Kidney (tissue), 14 donors: ENCODE data around the gene GAPDH. TPM values are rescaled to one million over a fixed set of nuclear protein-coding genes. Genes with fewer than 3 reads are reported as not detected.

Experiments used
- DNase-seq, 5 donors: peaks; one replicate each; pipeline ENCODE4 v3.0.0-alpha.2; 2013 to 2020
- FAIRE-seq: peaks from 2 replicates; lab custom pipeline; 2012; peaks lifted over from hg19 to GRCh38; lab: Jason Lieb, UNC
- H3K27ac ChIP-seq, 2 donors: one replicate each; pipeline ENCODE4 v1.7.0; 2013; ENCODE audit warnings: low read depth in 2 of 2, low read length in 2 of 2, inconsistent platforms in 1 of 2
- H3K27me3 ChIP-seq: one replicate; pipeline ENCODE4 v1.7.1; 2013; ENCODE audit warnings: low read length, inconsistent platforms; ENCODE audit not compliant: control insufficient read depth, insufficient read depth
- H3K36me3 ChIP-seq, 3 donors: one replicate each; pipeline versions ENCODE4 v1.7.0 to v1.7.1; 2013; ENCODE audit warnings: low read length in 3 of 3, control low read depth in 1 of 3, inconsistent platforms in 1 of 3; ENCODE audit not compliant: insufficient read depth in 3 of 3, control insufficient read depth in 2 of 3
- H3K4me1 ChIP-seq, 3 donors: one replicate each; pipeline versions ENCODE4 v1.7.0 to v1.7.1; 2013; ENCODE audit warnings: low read length in 3 of 3, inconsistent platforms in 1 of 3, low read depth in 1 of 3; ENCODE audit not compliant: control insufficient read depth in 2 of 3, insufficient read depth in 2 of 3
- H3K4me3 ChIP-seq, 3 donors: one replicate each; pipeline versions ENCODE4 v1.7.0 to v1.8.1; 2013; ENCODE audit warnings: low read length in 3 of 3, control low read depth in 1 of 3, inconsistent platforms in 1 of 3
- H3K9ac ChIP-seq, 3 donors: one replicate each; pipeline versions ENCODE4 v1.7.0 to v1.7.1; 2013; ENCODE audit warnings: low read length in 3 of 3, control low read depth in 1 of 3, inconsistent platforms in 1 of 3
- H3K9me3 ChIP-seq, 3 donors: one replicate each; pipeline versions ENCODE4 v1.7.0 to v1.7.1; 2013; ENCODE audit warnings: low read length in 3 of 3, control low read depth in 1 of 3, inconsistent platforms in 1 of 3; ENCODE audit not compliant: control insufficient read depth in 2 of 3, insufficient read depth in 1 of 3
- intact Hi-C: fragments of 100-400 bp; cut with DNase I; formaldehyde crosslinking; loops from one replicate; pipeline ENCODE4 v1.11.1; 2022
- polyA plus RNA-seq: library from polyadenylated mRNA; stranded (reverse); fragments of 350-450 nt; fragmentation: Illumina TruSeq; extraction: RNeasy Lipid Tissue Mini Kit (QIAGEN cat#74804); gene quantifications from one replicate; pipeline ENCODE4 v1.2.3, GENCODE V29; 2014; ENCODE audit warnings: low read depth, low replicate concordance; ENCODE audit not compliant: insufficient read depth
- total RNA-seq: library from RNA; stranded (reverse); fragmentation: NEBNext Ultra II Directional; extraction: Animal tissue kit (Norgen Biotek cat#: 25700); gene quantifications from one replicate; pipeline ENCODE4 v1.2.1, GENCODE V29; 2021
- TF ChIP-seq, protein P1 (sequence below): IDR thresholded peaks from 3 replicates; pipeline ENCODE4 v1.5.1; 2012; ENCODE audit warnings: mild to moderate bottlenecking, moderate library complexity, borderline replicate concordance; ENCODE audit not compliant: insufficient read depth; ENCODE audit errors: extremely low read depth
- donor health status: control.
- donor health status: control.
- donor health status: control.
- donor health status: control.
- donor health status: control.
- donor health status: DM: yes; HTN: yes; CAD: no.
- donor health status: Normal renal cell carcinoma (clear cell type).

GAPDH gene
- total and polyA plus RNA-seq, 2 donors from 2014 or later: 1,501 to 4,871 TPM

DNA sequence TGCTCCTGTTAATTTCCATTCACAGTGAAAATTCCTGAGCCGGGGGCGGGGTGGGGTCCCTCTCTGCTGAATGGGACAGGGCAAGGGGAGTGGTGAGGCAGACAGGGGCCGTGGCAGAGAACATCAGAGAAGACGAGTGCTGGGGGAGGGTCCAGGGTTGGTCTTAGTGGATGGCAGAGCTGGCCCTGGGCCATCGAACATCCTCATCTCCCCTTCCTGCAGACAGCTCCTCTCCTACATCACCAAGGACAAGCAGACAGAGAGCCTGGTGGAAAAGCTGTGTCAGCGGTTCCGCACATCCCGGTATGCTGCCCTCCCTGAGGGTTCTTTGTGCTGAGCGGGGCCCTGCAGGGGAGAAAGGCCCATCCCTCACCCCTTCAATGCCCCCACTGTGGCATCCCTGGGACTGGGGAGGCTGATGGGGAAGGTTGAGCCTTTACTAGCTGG lies 5.0 kb upstream of the GAPDH start:
- H3K4me1 ChIP-seq: peaks cover 0 to 13% (median 9%) of the 10 kb centered on the region in 3 donors
- no peak for FAIRE-seq
- TF ChIP-seq, protein P1, sequence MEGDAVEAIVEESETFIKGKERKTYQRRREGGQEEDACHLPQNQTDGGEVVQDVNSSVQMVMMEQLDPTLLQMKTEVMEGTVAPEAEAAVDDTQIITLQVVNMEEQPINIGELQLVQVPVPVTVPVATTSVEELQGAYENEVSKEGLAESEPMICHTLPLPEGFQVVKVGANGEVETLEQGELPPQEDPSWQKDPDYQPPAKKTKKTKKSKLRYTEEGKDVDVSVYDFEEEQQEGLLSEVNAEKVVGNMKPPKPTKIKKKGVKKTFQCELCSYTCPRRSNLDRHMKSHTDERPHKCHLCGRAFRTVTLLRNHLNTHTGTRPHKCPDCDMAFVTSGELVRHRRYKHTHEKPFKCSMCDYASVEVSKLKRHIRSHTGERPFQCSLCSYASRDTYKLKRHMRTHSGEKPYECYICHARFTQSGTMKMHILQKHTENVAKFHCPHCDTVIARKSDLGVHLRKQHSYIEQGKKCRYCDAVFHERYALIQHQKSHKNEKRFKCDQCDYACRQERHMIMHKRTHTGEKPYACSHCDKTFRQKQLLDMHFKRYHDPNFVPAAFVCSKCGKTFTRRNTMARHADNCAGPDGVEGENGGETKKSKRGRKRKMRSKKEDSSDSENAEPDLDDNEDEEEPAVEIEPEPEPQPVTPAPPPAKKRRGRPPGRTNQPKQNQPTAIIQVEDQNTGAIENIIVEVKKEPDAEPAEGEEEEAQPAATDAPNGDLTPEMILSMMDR: no peak
- intact Hi-C loops: no loop called here
- no peak overlapping the region for H3K27ac ChIP-seq
- no peak overlapping the region for H3K4me3 ChIP-seq
- no peak overlapping the region for H3K9ac ChIP-seq
- peaks cover 7 to 40% (median 30%) of the 10 kb centered on the region in 3 donors for H3K36me3 ChIP-seq
- no peaks in the 10 kb centered on the region for H3K9me3 ChIP-seq
- DNase-seq: no peak
- no peaks in the 10 kb centered on the region for H3K27me3 ChIP-seq

DNA sequence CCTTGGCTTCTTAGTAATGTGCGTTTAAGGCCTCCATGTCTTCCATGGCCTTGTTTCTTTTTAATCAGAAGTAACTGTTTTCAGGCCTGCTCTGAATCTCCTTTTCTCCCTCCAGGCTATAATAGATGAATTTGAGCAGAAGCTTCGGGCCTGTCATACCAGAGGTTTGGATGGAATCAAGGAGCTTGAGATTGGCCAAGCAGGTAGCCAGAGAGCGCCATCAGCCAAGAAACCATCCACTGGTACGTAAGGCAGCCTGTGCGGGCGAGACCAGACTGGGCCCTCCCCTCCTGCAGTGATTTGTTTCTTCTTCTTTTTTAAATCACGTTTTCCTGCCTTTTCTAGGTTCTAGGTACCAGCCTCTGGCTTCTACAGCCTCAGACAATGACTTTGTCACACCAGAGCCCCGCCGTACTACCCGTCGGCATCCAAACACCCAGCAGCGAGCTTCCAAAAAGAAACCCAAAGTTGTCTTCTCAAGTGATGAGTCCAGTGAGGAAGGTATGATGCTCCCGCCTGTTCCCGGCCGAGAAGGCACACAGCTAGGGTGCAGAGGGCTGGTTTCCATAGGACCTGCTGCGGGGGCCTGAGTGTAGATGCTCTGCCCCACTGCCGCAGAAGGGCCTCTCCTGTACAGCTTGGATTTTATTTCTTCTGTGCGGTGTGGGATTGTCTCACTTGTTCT lies 3.6 kb upstream of the GAPDH start:
- no peak for FAIRE-seq
- no peaks in the 10 kb centered on the region for H3K9me3 ChIP-seq
- no peak for DNase-seq
- no peak overlapping the region for H3K27ac ChIP-seq
- H3K4me1 ChIP-seq: peaks cover 0 to 16% (median 9%) of the 10 kb centered on the region in 3 donors
- TF ChIP-seq, protein P1: no peak
- intact Hi-C loops: no loop called here
- peaks cover 4 to 37% (median 28%) of the 10 kb centered on the region in 3 donors for H3K36me3 ChIP-seq
- H3K4me3 ChIP-seq: no peak overlapping the region
- H3K27me3 ChIP-seq: no peaks in the 10 kb centered on the region
- H3K9ac ChIP-seq: no peak overlapping the region

DNA sequence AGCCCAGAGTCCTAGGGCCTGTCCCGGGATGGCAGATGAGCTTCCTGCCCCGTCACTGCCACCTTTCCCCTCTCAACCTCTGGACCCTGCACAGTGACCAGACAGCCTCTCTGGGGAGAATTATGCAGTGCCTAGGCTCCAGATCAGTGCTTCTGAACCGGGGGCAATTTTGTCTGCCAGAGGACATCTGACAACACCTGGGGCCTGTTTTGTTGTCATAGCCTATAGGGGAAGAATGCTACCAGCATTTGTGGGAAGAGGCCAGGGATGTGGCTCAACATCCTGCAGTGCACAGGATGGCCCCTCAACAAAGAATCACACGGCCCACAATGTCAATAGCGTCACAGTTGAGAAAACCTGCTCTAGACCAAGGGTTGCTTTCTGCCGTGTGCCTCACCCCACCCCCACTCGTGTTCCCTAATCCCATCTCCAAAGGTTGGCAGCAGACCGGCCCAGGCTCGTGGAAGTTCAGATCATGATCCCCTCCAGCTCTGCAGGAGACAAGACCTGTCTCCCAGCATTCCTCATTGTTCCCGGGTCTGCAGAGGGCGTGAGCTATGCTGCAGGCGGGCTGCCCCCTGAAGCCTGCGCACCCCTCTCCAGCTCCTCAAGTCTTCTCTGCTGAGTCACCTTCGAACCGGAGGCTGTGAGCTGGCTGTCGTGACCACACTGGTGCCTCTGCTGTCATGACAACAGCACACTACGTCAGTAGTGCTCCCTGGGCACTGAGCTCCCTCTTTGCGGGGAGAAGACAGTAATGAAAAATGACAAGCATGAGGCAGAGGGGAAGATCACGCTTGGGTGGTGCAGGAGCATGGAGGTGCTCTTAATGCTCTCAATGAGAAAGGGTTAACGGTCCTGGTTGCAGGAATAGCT lies 2.0 kb upstream of the GAPDH start:
- Histone ChIP-seq H3K36me3 (peaks cover 2 to 32% (median 25%) of the 10 kb centered on the region in 3 donors), H3K4me3 (peak overlapping the region in 2 of 3 donors; percentile 55 to 92), H3K27ac (peak overlapping the region; percentile 99), H3K4me1 (peaks cover 0 to 29% (median 17%) of the 10 kb centered on the region in 3 donors), H3K9ac (peak overlapping the region in 1 of 3 donors; percentile 90), H3K27me3 (no peaks in the 10 kb centered on the region), H3K9me3 (no peaks in the 10 kb centered on the region)
- intact Hi-C loops: no loop called here
- no peak for FAIRE-seq
- TF ChIP-seq, protein P1: no peak
- peak; percentile 75 to 90 (median 84) for DNase-seq
